ENCODE measurements around the gene COLEC11.

Gene COLEC11

GRCh38 chr2:3679616-3680393 is 84.9 kb downstream of the COLEC11 start:
- Histone ChIP-seq H3K27me3 (ENCODE audit: insufficient read depth, low read depth) (no peaks in the 10 kb centered on the region), H3K4me2 (no peak overlapping the region), H3K79me2 (ENCODE audit: insufficient read depth, low read depth) (no peaks in the 10 kb centered on the region), H2AFZ (ENCODE audit: low read depth) (no peak overlapping the region), H3K36me3 (ENCODE audit: insufficient read depth) (no peaks in the 10 kb centered on the region), H3K4me1 (ENCODE audit: low read depth, poor library complexity, severe bottlenecking) (no peaks in the 10 kb centered on the region), H4K20me1 (ENCODE audit: insufficient read depth) (no peaks in the 10 kb centered on the region), H3K9ac (no peak overlapping the region), H3K4me3 (IDR thresholded peaks at IDR 0.05; ENCODE audit: insufficient read depth, low read depth, low read length) (no peak overlapping the region), H3K27ac (no peak overlapping the region)
- no peak for TF ChIP-seq CTCF (conservative IDR thresholded peaks at IDR 0.05; ENCODE audit: low read depth, low read length)

DNA sequence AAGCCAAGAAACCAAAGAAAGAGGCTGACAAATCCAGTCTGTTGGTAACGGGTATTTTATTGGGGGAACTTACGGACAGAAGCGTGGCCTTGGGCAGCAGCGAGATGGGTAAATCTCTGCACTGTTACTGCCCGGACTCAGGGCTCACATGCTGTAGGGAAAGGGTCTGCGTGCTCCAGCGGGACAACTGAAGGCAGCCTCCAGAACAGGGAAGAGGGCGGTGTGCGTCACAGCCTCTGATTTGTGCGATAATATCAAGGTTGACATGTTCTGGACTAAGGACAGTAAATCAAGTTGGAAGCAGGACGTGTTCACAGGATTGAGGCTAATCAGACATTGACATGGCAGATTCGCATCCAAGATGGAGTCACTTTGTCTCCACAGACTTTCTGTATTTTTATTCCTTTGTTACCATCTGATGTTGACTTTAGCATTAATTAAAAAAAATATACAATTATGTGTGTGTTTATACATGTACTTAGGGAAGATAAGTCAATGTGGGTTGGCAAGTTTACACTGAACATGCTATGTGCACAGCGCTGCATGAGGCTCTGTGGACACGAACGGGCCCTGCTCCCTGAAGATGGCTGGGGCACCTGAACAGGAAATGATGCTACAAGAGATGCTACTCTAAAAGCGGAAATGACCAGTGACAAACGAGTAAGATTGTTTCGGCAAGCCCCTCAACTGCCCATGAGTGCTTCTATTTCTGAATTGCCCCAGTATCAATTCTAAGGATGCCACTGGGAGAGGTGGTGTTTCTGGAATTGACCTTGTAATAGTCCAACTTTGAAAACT is 85.8 kb downstream of the COLEC11 start:
- Histone ChIP-seq H3K36me3 (ENCODE audit: insufficient read depth) (no peaks in the 10 kb centered on the region), H3K4me3 (IDR thresholded peaks at IDR 0.05; ENCODE audit: insufficient read depth, low read depth, low read length) (no peak overlapping the region), H3K4me2 (no peak overlapping the region), H3K9ac (no peak overlapping the region), H3K27ac (no peak overlapping the region), H3K79me2 (ENCODE audit: insufficient read depth, low read depth) (no peaks in the 10 kb centered on the region), H2AFZ (ENCODE audit: low read depth) (no peak overlapping the region), H3K27me3 (ENCODE audit: insufficient read depth, low read depth) (no peaks in the 10 kb centered on the region), H4K20me1 (ENCODE audit: insufficient read depth) (no peaks in the 10 kb centered on the region), H3K4me1 (ENCODE audit: low read depth, poor library complexity, severe bottlenecking) (no peaks in the 10 kb centered on the region)
- TF ChIP-seq CTCF (conservative IDR thresholded peaks at IDR 0.05; ENCODE audit: low read depth, low read length) = no peak

DNA sequence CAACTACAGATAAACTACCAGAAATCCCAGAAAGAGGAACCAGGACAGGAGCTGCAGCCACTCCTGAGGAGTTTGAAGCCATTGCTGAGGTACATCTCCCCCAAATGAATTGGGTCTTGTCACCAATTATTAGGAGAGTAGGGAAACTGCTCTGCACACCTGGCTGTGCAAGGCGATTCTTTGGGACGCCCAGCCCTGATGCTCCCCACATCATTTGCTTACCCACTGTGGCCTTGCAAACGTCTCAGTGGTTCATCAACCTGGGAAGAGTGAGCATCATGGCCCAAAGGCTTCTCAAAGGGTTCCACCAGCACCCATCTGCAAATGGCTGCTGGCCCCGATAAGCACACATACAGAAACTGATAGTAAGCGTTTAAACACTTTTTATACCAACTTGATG is 86.7 kb downstream of the COLEC11 start:
- TF ChIP-seq CTCF (conservative IDR thresholded peaks at IDR 0.05; ENCODE audit: low read depth, low read length) = no peak
- Histone ChIP-seq H3K4me3 (IDR thresholded peaks at IDR 0.05; ENCODE audit: insufficient read depth, low read depth, low read length) (no peak overlapping the region), H3K9ac (no peak overlapping the region), H2AFZ (ENCODE audit: low read depth) (no peak overlapping the region), H3K27ac (no peak overlapping the region), H3K4me2 (no peak overlapping the region), H3K4me1 (ENCODE audit: low read depth, poor library complexity, severe bottlenecking) (no peaks in the 10 kb centered on the region), H3K27me3 (ENCODE audit: insufficient read depth, low read depth) (no peaks in the 10 kb centered on the region), H3K79me2 (ENCODE audit: insufficient read depth, low read depth) (no peaks in the 10 kb centered on the region), H4K20me1 (ENCODE audit: insufficient read depth) (no peaks in the 10 kb centered on the region), H3K36me3 (ENCODE audit: insufficient read depth) (no peaks in the 10 kb centered on the region)

GRCh38 chr2:3682811-3683210 is 87.9 kb downstream of the COLEC11 start:
- Histone ChIP-seq H3K4me1 (ENCODE audit: low read depth, poor library complexity, severe bottlenecking) (no peaks in the 10 kb centered on the region), H3K27me3 (ENCODE audit: insufficient read depth, low read depth) (no peaks in the 10 kb centered on the region), H2AFZ (ENCODE audit: low read depth) (no peak overlapping the region), H3K4me2 (no peak overlapping the region), H3K9ac (no peak overlapping the region), H3K27ac (no peak overlapping the region), H4K20me1 (ENCODE audit: insufficient read depth) (no peaks in the 10 kb centered on the region), H3K79me2 (ENCODE audit: insufficient read depth, low read depth) (no peaks in the 10 kb centered on the region), H3K36me3 (ENCODE audit: insufficient read depth) (no peaks in the 10 kb centered on the region), H3K4me3 (IDR thresholded peaks at IDR 0.05; ENCODE audit: insufficient read depth, low read depth, low read length) (no peak overlapping the region)
- no peak for TF ChIP-seq CTCF (conservative IDR thresholded peaks at IDR 0.05; ENCODE audit: low read depth, low read length)

Data from KMS-11 (cell line).